ENCODE results near the gene ANKRD10.

The ANKRD10 gene

GRCh38 chr13:110830800-110831371, 84.0 kb downstream of the ANKRD10 start:
- no peak for DNase-seq (ENCODE audit: low spot score)

DNA sequence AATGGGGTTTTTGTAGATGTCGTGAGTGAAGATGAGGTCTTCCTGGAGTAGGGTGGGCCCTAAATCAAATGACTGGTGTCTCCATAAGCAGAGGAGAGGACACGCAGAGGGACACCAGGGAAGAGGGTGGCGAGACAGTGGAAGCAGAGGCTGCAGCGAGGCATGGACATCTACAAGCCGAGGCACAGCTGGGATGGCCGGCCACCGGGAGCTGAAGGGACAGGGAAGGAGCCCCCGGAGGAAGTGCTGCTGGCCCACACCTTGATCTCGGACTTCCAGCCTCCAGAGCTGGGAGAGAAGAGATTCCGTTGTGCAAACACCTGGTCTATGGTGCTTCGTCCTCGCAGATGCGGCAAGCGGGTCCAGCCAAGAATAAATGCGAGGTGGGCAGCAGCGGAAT, 84.5 kb downstream of the ANKRD10 start:
- no peak for DNase-seq (ENCODE audit: low spot score)

DNA sequence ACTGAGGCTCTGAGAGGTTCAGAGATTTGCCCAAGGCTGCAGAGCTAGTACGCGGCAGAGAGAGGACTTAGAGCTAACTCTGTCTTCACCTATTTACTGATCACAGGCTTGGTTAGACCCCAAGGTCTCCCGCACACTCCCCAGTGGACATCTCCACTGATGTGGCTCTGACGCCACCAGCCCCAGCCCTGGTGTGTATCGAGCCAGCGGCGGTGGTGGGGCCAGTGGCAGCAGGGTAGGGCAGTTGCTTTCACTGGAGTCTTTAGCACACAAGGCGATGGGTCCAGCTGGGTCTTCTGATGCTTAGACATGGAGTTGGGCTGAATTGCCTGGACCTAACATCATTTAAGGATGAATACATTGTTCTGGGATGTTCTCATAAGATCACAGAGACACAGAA, 85.4 kb downstream of the ANKRD10 start:
- no peak for DNase-seq (ENCODE audit: low spot score)

DNA sequence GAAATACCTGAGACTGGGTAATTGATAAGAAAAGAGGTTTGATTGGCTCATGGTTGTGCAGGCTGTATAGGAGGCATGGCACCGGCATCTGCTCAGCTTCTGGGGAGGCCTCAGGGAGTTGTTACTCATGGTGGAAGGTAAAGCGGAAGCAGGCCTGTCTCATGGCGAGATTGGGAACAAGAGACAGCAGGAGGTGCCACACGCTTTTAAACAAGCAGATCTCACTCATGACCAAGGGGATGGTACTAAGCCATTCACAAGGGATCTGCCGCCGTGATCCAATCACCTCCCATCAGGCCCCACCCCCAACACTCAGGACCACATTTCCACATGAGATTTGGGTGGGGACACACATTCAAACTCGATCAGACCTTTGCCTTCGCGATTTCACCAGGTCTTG, 86.2 kb downstream of the ANKRD10 start:
- no peak for DNase-seq (ENCODE audit: low spot score)
